Ishikawa (cell line): ENCODE measurements around the gene RADIL.

Source experiments
- CEBPB ChIP-seq: IDR thresholded peaks from 2 replicates; pipeline ENCODE4 v1.6.1; 2012
- CREB1 ChIP-seq: IDR thresholded peaks from 2 replicates; pipeline ENCODE4 v1.6.1; 2012; ENCODE audit warnings: low read depth
- EGR1 ChIP-seq: IDR thresholded peaks from 2 replicates; pipeline ENCODE4 v1.6.1; 2012
- EP300 ChIP-seq: IDR thresholded peaks from 2 replicates; pipeline ENCODE4 v1.6.1; 2012; ENCODE audit warnings: borderline replicate concordance
- FOXM1 ChIP-seq: IDR thresholded peaks from 2 replicates; pipeline ENCODE4 v1.6.1; 2012; ENCODE audit warnings: low read depth, borderline replicate concordance
- NFIC ChIP-seq: IDR thresholded peaks from 2 replicates; pipeline ENCODE4 v1.6.1; 2012
- REST ChIP-seq: IDR thresholded peaks from 2 replicates; pipeline ENCODE4 v1.6.1; 2012; ENCODE audit warnings: low read depth, mild to moderate bottlenecking
- TAF1 ChIP-seq: IDR thresholded peaks from 2 replicates; pipeline ENCODE4 v1.6.1; 2012; ENCODE audit warnings: low read depth, mild to moderate bottlenecking
- YY1 ChIP-seq: IDR thresholded peaks from 2 replicates; pipeline ENCODE4 v1.6.1; 2012; ENCODE audit warnings: low read depth
- TF ChIP-seq, protein P1 (sequence below): IDR thresholded peaks from 2 replicates; pipeline ENCODE4 v1.6.1; 2012

DNA sequence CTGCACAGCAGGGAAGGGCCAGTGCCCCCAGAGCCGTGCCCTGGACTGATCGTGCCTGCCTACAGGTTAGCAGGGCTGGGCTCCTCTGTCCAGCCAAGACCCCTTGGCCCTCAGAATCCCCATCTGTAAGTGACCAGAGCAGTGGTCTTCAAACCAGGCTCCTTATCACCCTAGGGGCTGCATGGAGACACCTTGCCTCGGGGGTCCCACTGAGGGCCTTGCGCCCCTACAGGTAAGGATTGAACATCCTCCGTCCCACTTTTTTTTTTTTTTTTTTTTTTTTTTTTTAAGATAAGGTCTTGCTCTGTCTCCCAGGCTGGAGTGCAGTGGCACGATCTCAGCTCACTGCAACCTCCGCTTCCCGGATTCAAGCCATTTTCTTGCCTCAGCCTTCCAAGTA, 32.6 kb upstream of the RADIL start:
- TF ChIP-seq EP300 (no peak), EGR1 (no peak), CEBPB (no peak), YY1 (no peak), CREB1 (no peak), NFIC (no peak), REST (no peak), FOXM1 (no peak), TAF1 (no peak)
- TF ChIP-seq, protein P1, sequence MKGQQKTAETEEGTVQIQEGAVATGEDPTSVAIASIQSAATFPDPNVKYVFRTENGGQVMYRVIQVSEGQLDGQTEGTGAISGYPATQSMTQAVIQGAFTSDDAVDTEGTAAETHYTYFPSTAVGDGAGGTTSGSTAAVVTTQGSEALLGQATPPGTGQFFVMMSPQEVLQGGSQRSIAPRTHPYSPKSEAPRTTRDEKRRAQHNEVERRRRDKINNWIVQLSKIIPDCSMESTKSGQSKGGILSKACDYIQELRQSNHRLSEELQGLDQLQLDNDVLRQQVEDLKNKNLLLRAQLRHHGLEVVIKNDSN: no peak
